Esophagus muscularis mucosa (tissue), 4 donors: ENCODE data around the gene UVRAG. TPM values are rescaled to one million over a fixed set of nuclear protein-coding genes. Genes with fewer than 3 reads are reported as not detected.

Experiments used
- DNase-seq: peaks from one replicate; pipeline ENCODE4 v3.0.0-alpha.2; 2017; ENCODE audit errors: extremely low spot score
- H3K27ac ChIP-seq, 4 donors: fragments of 200-600 bp; sonication (generic); replicated peaks in 1 of 4; 1 replicate in 3 of 4; 2 replicates in 1 of 4; pipeline ENCODE4 v1.5.1; 2016 to 2019; ENCODE audit warnings: mild to moderate bottlenecking in 1 of 4
- H3K27me3 ChIP-seq, 4 donors: fragments of 200-600 bp; sonication (generic); one replicate each; pipeline versions ENCODE4 v1.5.1 to v1.6.0; 2016 to 2019
- H3K36me3 ChIP-seq, 4 donors: fragments of 200-600 bp; sonication (generic); one replicate each; pipeline ENCODE4 v1.5.1; 2016 to 2019
- H3K4me1 ChIP-seq, 4 donors: fragments of 200-600 bp; sonication (generic); one replicate each; pipeline ENCODE4 v1.5.1; 2016 to 2019
- H3K4me3 ChIP-seq, 4 donors: fragments of 200-600 bp; sonication (generic); 1 replicate in 2 of 4; 2 replicates in 2 of 4; pipeline ENCODE4 v1.5.1; 2016 to 2019; ENCODE audit warnings: mild to moderate bottlenecking in 4 of 4, moderate library complexity in 1 of 4
- H3K9me3 ChIP-seq, 4 donors: fragments of 200-600 bp; sonication (generic); 1 replicate in 3 of 4; 2 replicates in 1 of 4; pipeline ENCODE4 v1.5.1; 2016 to 2019
- CTCF ChIP-seq, 3 experiments: fragments of 200-600 bp in 2 of 3; fragments of 450-650 bp in 1 of 3; sonication (generic) in 2 of 3; IDR thresholded peaks; one replicate each; pipeline ENCODE4 v1.5.1; 2017 to 2019; ENCODE audit warnings: antibody characterized with exemption in 3 of 3, mild to moderate bottlenecking in 2 of 3, moderate library complexity in 1 of 3
- EP300 ChIP-seq: sonication (generic); formaldehyde crosslinking; IDR thresholded peaks from one replicate; pipeline ENCODE4 v1.6.1; 2017; ENCODE audit warnings: antibody characterized with exemption
- POLR2A ChIP-seq: fragments of 450-650 bp; IDR thresholded peaks from one replicate; pipeline ENCODE4 v1.6.1; 2017; ENCODE audit warnings: antibody characterized with exemption, moderate library complexity, mild to moderate bottlenecking, low read depth
- POLR2AphosphoS5 ChIP-seq, 2 donors: sonication (generic); formaldehyde crosslinking; IDR thresholded peaks; one replicate each; pipeline ENCODE4 v1.6.1; 2017; ENCODE audit warnings: antibody characterized with exemption in 2 of 2
- WGBS: methylation state at CpG from one replicate; pipeline ENCODE4 v1.1.5; 2018; 5-methylcytosine and 5-hydroxymethylcytosine counted together
- intact Hi-C: fragments of 100-400 bp; cut with DNase I; formaldehyde crosslinking; loops from one replicate; pipeline ENCODE4 v1.15.1; 2023
- total RNA-seq, 4 donors: library from RNA; depleted of rRNA; stranded (reverse); fragments of >200 nt; gene quantifications; one replicate each; pipeline versions ENCODE4 v1.1.0 to v1.2.1, GENCODE V29; 2016

UVRAG gene
- total RNA-seq, 4 donors from 2014 or later: 30.6 to 37.4 (median 34.7) TPM

- no peaks in the 10 kb centered on the region for H3K9me3 ChIP-seq
- H3K27ac ChIP-seq: no peak overlapping the region
- no peak for TF ChIP-seq POLR2A
- TF ChIP-seq CTCF (IDR thresholded peaks at IDR 0.05): no peak
- TF ChIP-seq EP300: no peak
- no peak for TF ChIP-seq POLR2AphosphoS5 (IDR thresholded peaks at IDR 0.05)
- no peaks in the 10 kb centered on the region for H3K36me3 ChIP-seq
- intact Hi-C loops: no loop called here
- no peaks in the 10 kb centered on the region for H3K4me1 ChIP-seq
- WGBS: 97% methylated on average over 4 of the region's 4 CpGs
- no peak for DNase-seq
- H3K4me3 ChIP-seq: no peak overlapping the region
- no peaks in the 10 kb centered on the region for H3K27me3 ChIP-seq
These were observed 32.3 kb upstream of the UVRAG start for GRCh38 chr11:75782540-75783263.

- H3K27ac ChIP-seq: no peak overlapping the region
- H3K27me3 ChIP-seq: no peaks in the 10 kb centered on the region
- H3K4me3 ChIP-seq: no peak overlapping the region
- no peak for DNase-seq
- intact Hi-C loops: no loop called here
- H3K36me3 ChIP-seq: no peaks in the 10 kb centered on the region
- H3K9me3 ChIP-seq: no peaks in the 10 kb centered on the region
- WGBS: 85% methylated on average over 3 of the region's 4 CpGs
- H3K4me1 ChIP-seq: no peaks in the 10 kb centered on the region
- TF ChIP-seq CTCF (IDR thresholded peaks at IDR 0.05): no peak
These were observed 31.5 kb upstream of the UVRAG start for GRCh38 chr11:75783416-75784084.

GRCh38 chr11:75784085-75784478 lies 30.9 kb upstream of the UVRAG start:
- 90% methylated on average over 2 of the region's 2 CpGs for WGBS

GRCh38 chr11:75784506-75784905 lies 30.5 kb upstream of the UVRAG start:
- intact Hi-C loops: no loop called here
- Histone ChIP-seq H3K4me3 (no peak overlapping the region), H3K9me3 (no peaks in the 10 kb centered on the region), H3K4me1 (no peaks in the 10 kb centered on the region), H3K36me3 (no peaks in the 10 kb centered on the region), H3K27ac (no peak overlapping the region), H3K27me3 (no peaks in the 10 kb centered on the region)
- TF ChIP-seq EP300: no peak
- no peak for TF ChIP-seq POLR2A
- no peak for TF ChIP-seq POLR2AphosphoS5 (IDR thresholded peaks at IDR 0.05)
- no peak for TF ChIP-seq CTCF (IDR thresholded peaks at IDR 0.05)
- DNase-seq: no peak
- WGBS: 60% methylated on average over 1 of the region's 1 CpG

More at GRCh38 chr11:75784085-75784478, 30.9 kb upstream of the UVRAG start:
- Histone ChIP-seq H3K27ac (no peak overlapping the region), H3K27me3 (no peaks in the 10 kb centered on the region), H3K4me3 (no peak overlapping the region), H3K36me3 (no peaks in the 10 kb centered on the region), H3K9me3 (no peaks in the 10 kb centered on the region), H3K4me1 (no peaks in the 10 kb centered on the region)
- intact Hi-C loops: no loop called here
- no peak for TF ChIP-seq CTCF (IDR thresholded peaks at IDR 0.05)
- no peak for TF ChIP-seq POLR2A
- TF ChIP-seq POLR2AphosphoS5 (IDR thresholded peaks at IDR 0.05): no peak
- TF ChIP-seq EP300: no peak
- DNase-seq: no peak
